Esophagus muscularis mucosa (tissue), 4 donors: ENCODE results near the gene AFF3. TPM values are rescaled to one million over a fixed set of nuclear protein-coding genes. Genes with fewer than 3 reads are reported as not detected.

Experiments used
- DNase-seq: peaks from one replicate; pipeline ENCODE4 v3.0.0-alpha.2; 2017; ENCODE audit errors: extremely low spot score
- H3K27ac ChIP-seq, 4 donors: fragments of 200-600 bp; sonication (generic); replicated peaks in 1 of 4; 1 replicate in 3 of 4; 2 replicates in 1 of 4; pipeline ENCODE4 v1.5.1; 2016 to 2019; ENCODE audit warnings: mild to moderate bottlenecking in 1 of 4
- H3K27me3 ChIP-seq, 4 donors: fragments of 200-600 bp; sonication (generic); one replicate each; pipeline versions ENCODE4 v1.5.1 to v1.6.0; 2016 to 2019
- H3K36me3 ChIP-seq, 4 donors: fragments of 200-600 bp; sonication (generic); one replicate each; pipeline ENCODE4 v1.5.1; 2016 to 2019
- H3K4me1 ChIP-seq, 4 donors: fragments of 200-600 bp; sonication (generic); one replicate each; pipeline ENCODE4 v1.5.1; 2016 to 2019
- H3K4me3 ChIP-seq, 4 donors: fragments of 200-600 bp; sonication (generic); 1 replicate in 2 of 4; 2 replicates in 2 of 4; pipeline ENCODE4 v1.5.1; 2016 to 2019; ENCODE audit warnings: mild to moderate bottlenecking in 4 of 4, moderate library complexity in 1 of 4
- H3K9me3 ChIP-seq, 4 donors: fragments of 200-600 bp; sonication (generic); 1 replicate in 3 of 4; 2 replicates in 1 of 4; pipeline ENCODE4 v1.5.1; 2016 to 2019
- CTCF ChIP-seq, 3 experiments: fragments of 200-600 bp in 2 of 3; fragments of 450-650 bp in 1 of 3; sonication (generic) in 2 of 3; IDR thresholded peaks; one replicate each; pipeline ENCODE4 v1.5.1; 2017 to 2019; ENCODE audit warnings: antibody characterized with exemption in 3 of 3, mild to moderate bottlenecking in 2 of 3, moderate library complexity in 1 of 3
- EP300 ChIP-seq: sonication (generic); formaldehyde crosslinking; IDR thresholded peaks from one replicate; pipeline ENCODE4 v1.6.1; 2017; ENCODE audit warnings: antibody characterized with exemption
- POLR2A ChIP-seq: fragments of 450-650 bp; IDR thresholded peaks from one replicate; pipeline ENCODE4 v1.6.1; 2017; ENCODE audit warnings: antibody characterized with exemption, moderate library complexity, mild to moderate bottlenecking, low read depth
- POLR2AphosphoS5 ChIP-seq, 2 donors: sonication (generic); formaldehyde crosslinking; IDR thresholded peaks; one replicate each; pipeline ENCODE4 v1.6.1; 2017; ENCODE audit warnings: antibody characterized with exemption in 2 of 2
- WGBS: methylation state at CpG from one replicate; pipeline ENCODE4 v1.1.5; 2018; 5-methylcytosine and 5-hydroxymethylcytosine counted together
- intact Hi-C: fragments of 100-400 bp; cut with DNase I; formaldehyde crosslinking; loops from one replicate; pipeline ENCODE4 v1.15.1; 2023
- total RNA-seq, 4 donors: library from RNA; depleted of rRNA; stranded (reverse); fragments of >200 nt; gene quantifications; one replicate each; pipeline versions ENCODE4 v1.1.0 to v1.2.1, GENCODE V29; 2016

AFF3 gene
- total RNA-seq, 4 donors from 2014 or later = 36.4 to 99.5 (median 56.9) TPM

GRCh38 chr2:99974682-99975375 is 167.6 kb downstream of the AFF3 start:
- TF ChIP-seq POLR2A = no peak
- no peak for TF ChIP-seq EP300
- no peak for TF ChIP-seq CTCF (IDR thresholded peaks at IDR 0.05)
- TF ChIP-seq POLR2AphosphoS5 (IDR thresholded peaks at IDR 0.05) = no peak
- H3K4me3 ChIP-seq = no peak overlapping the region
- H3K27me3 ChIP-seq = no peaks in the 10 kb centered on the region
- WGBS = 66% methylated on average over 3 of the region's 3 CpGs
- no peak overlapping the region for H3K27ac ChIP-seq
- no peaks in the 10 kb centered on the region for H3K4me1 ChIP-seq
- intact Hi-C loops = no loop called here
- DNase-seq = no peak
- H3K9me3 ChIP-seq = no peaks in the 10 kb centered on the region
- peaks cover 0 to 9% (median 0%) of the 10 kb centered on the region in 4 donors for H3K36me3 ChIP-seq

DNA sequence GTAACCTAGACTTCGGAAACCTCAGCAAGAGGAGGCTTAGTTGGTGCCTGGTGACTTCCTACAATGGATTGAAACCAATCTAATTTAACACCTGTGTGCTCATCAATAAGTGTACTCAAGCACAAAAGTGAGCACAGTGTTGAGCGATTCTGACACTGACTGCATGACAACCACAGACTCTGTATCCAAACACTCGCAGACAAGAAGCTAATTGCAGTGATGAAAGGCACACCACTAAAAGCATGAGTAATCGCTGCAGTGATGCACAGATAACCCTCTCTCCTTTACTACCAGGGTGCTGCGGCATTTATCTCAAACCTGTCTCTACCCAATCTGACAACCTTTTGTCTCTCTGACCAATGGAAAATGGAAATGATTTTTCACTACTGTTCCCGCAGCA is 168.1 kb downstream of the AFF3 start:
- no peaks in the 10 kb centered on the region for H3K27me3 ChIP-seq
- intact Hi-C loops = no loop called here
- H3K36me3 ChIP-seq = peaks cover 0 to 9% (median 0%) of the 10 kb centered on the region in 4 donors
- no peaks in the 10 kb centered on the region for H3K4me1 ChIP-seq
- WGBS = 86% methylated on average over 6 of the region's 6 CpGs
- no peak overlapping the region for H3K27ac ChIP-seq
- TF ChIP-seq POLR2AphosphoS5 (IDR thresholded peaks at IDR 0.05) = no peak
- no peak for TF ChIP-seq CTCF (IDR thresholded peaks at IDR 0.05)
- TF ChIP-seq EP300 = no peak
- no peak for TF ChIP-seq POLR2A
- H3K9me3 ChIP-seq = no peaks in the 10 kb centered on the region
- no peak overlapping the region for H3K4me3 ChIP-seq
- DNase-seq = no peak

DNA sequence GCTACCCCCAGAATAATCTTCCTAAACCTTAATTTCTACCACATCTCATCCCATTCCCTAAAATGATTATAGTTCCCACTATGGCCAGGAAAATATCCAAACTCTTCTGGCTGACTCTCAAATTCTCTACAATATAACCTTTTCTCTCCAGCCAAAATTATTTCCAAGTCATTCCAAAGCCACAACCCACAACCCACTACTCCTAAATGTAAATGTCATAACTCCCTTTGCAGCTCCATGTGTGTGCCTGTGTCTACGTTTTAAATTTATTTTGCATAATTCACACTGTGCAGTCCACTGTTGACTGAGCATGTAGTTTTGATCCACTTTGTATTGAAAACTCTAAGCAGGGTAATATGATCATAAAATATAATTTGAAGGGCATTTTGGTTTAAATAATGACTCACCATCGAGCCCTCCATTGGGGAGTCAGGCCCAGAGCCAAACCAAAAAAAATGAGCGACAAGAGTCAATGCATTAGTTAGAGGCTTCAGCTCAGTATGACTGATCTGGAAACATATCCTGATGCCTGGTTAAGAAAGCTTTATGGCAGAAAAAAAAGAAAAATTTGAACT is 171.0 kb downstream of the AFF3 start:
- Histone ChIP-seq H3K9me3 (no peaks in the 10 kb centered on the region), H3K36me3 (peaks cover 0 to 6% (median 0%) of the 10 kb centered on the region in 4 donors), H3K27me3 (no peaks in the 10 kb centered on the region), H3K27ac (no peak overlapping the region), H3K4me3 (no peak overlapping the region), H3K4me1 (no peaks in the 10 kb centered on the region)
- no peak for DNase-seq
- 82% methylated on average over 3 of the region's 3 CpGs for WGBS
- TF ChIP-seq EP300 (no peak), CTCF (IDR thresholded peaks at IDR 0.05) (no peak)
- intact Hi-C loops = no loop called here

- DNase-seq = peak; percentile 83
- no peaks in the 10 kb centered on the region for H3K4me1 ChIP-seq
- WGBS = 86% methylated on average over 12 of the region's 12 CpGs
- no peak overlapping the region for H3K4me3 ChIP-seq
- intact Hi-C loops = no loop called here
- H3K9me3 ChIP-seq = no peaks in the 10 kb centered on the region
- H3K27ac ChIP-seq = no peak overlapping the region
- TF ChIP-seq EP300 (no peak), POLR2AphosphoS5 (IDR thresholded peaks at IDR 0.05) (no peak), CTCF (IDR thresholded peaks at IDR 0.05) (no peak), POLR2A (no peak)
- H3K27me3 ChIP-seq = no peaks in the 10 kb centered on the region
- H3K36me3 ChIP-seq = peaks cover 0 to 6% (median 0%) of the 10 kb centered on the region in 4 donors
Measured at GRCh38 chr2:99970292-99970868, 172.0 kb downstream of the AFF3 start.
